ENCODE data around the gene TLE1. TPM values are rescaled to one million over a fixed set of nuclear protein-coding genes. Genes with fewer than 3 reads are reported as not detected.

TLE1 gene
- polyA plus RNA-seq, 12 donors, result 33.5 to 71.7 (median 57.7) TPM; not detected in 1

GRCh38 chr9:81578606-81579005 lies 110.7 kb downstream of the TLE1 start:
- no peak for DNase-seq

- DNase-seq, result no peak
Observed at GRCh38 chr9:81575956-81576355, 113.4 kb downstream of the TLE1 start.

- DNase-seq, result no peak
Observed at GRCh38 chr9:81574405-81574804, 114.9 kb downstream of the TLE1 start.

- no peak for DNase-seq
Observed at GRCh38 chr9:81573415-81574321, 115.7 kb downstream of the TLE1 start.

- DNase-seq, result no peak
Observed at GRCh38 chr9:81570083-81570482, 119.3 kb downstream of the TLE1 start.

- DNase-seq, result no peak
Observed at GRCh38 chr9:81566074-81566698, 123.2 kb downstream of the TLE1 start.

- DNase-seq, result no peak
Observed at GRCh38 chr9:81565609-81566008, 123.7 kb downstream of the TLE1 start.

- DNase-seq, result no peak
Observed at GRCh38 chr9:81565144-81565543, 124.2 kb downstream of the TLE1 start.

GRCh38 chr9:81564632-81565031 lies 124.7 kb downstream of the TLE1 start:
- peak; percentile 32 for DNase-seq

- no peak for DNase-seq
Observed at GRCh38 chr9:81563739-81564138, 125.6 kb downstream of the TLE1 start.

- no peak for DNase-seq
Observed at GRCh38 chr9:81563020-81563407, 126.3 kb downstream of the TLE1 start.

- no peak for DNase-seq
Observed at GRCh38 chr9:81562231-81563019, 126.9 kb downstream of the TLE1 start.

GRCh38 chr9:81560851-81561732 lies 128.3 kb downstream of the TLE1 start:
- no peak for DNase-seq

GRCh38 chr9:81559709-81560108 lies 129.6 kb downstream of the TLE1 start:
- DNase-seq, result no peak

GRCh38 chr9:81559197-81559596 lies 130.2 kb downstream of the TLE1 start:
- no peak for DNase-seq

GRCh38 chr9:81558091-81558830 lies 131.1 kb downstream of the TLE1 start:
- peak; percentile 78 for DNase-seq

- DNase-seq, result peak; percentile 66
Observed at GRCh38 chr9:81557452-81558090, 131.8 kb downstream of the TLE1 start.

- no peak for DNase-seq
Observed at GRCh38 chr9:81556923-81557322, 132.4 kb downstream of the TLE1 start.

GRCh38 chr9:81552581-81552991 lies 136.8 kb downstream of the TLE1 start:
- DNase-seq, result peak; percentile 75

- no peak for DNase-seq
Observed at GRCh38 chr9:81550207-81550583, 139.2 kb downstream of the TLE1 start.

Measured in muscle of arm (tissue), 12 donors.